DOHH2 (cell line): ENCODE data around the gene PRG2.

ENCODE experiments used
- H3F3A ChIP-seq: fragments of 200-600 bp; sonication (generic), shearing (Covaris generic); 2 replicates; pipeline ENCODE4 v1.6.0; 2016; ENCODE audit warnings: antibody characterized with exemption, mild to moderate bottlenecking; ENCODE audit not compliant: control insufficient read depth, insufficient read depth
- H3K27ac ChIP-seq: fragments of 200-600 bp; sonication (generic); 2 replicates; pipeline ENCODE4 v1.5.1; 2014; ENCODE audit warnings: low read depth, mild to moderate bottlenecking, low read length, moderate library complexity
- H3K27me3 ChIP-seq: fragments of 200-600 bp; sonication (generic); 2 replicates; pipeline ENCODE4 v1.6.1; 2014; ENCODE audit warnings: mild to moderate bottlenecking, low read length, mixed read lengths; ENCODE audit not compliant: control insufficient read depth
- H3K36me3 ChIP-seq: fragments of 200-600 bp; sonication (generic); 2 replicates; pipeline ENCODE4 v1.6.1; 2014; ENCODE audit warnings: mild to moderate bottlenecking, low read length, moderate library complexity, mixed read lengths; ENCODE audit not compliant: control insufficient read depth
- H3K4me1 ChIP-seq: fragments of 200-600 bp; sonication (generic); 2 replicates; pipeline ENCODE4 v1.6.1; 2014; ENCODE audit warnings: mild to moderate bottlenecking, low read length, mixed read lengths; ENCODE audit not compliant: control insufficient read depth
- H3K4me2 ChIP-seq: fragments of 200-600 bp; sonication (generic); 2 replicates; pipeline ENCODE4 v1.6.0; 2014; ENCODE audit warnings: mild to moderate bottlenecking, low read length, moderate library complexity
- H3K4me3 ChIP-seq: fragments of 200-600 bp; sonication (generic); 2 replicates; pipeline ENCODE4 v1.5.1; 2014; ENCODE audit warnings: mild to moderate bottlenecking, low read length, mixed read lengths
- H3K79me2 ChIP-seq: fragments of 200-600 bp; sonication (generic); 2 replicates; pipeline ENCODE4 v1.6.1; 2014; ENCODE audit warnings: mild to moderate bottlenecking, low read length, mixed read lengths; ENCODE audit not compliant: control insufficient read depth
- H3K9me2 ChIP-seq: fragments of 200-600 bp; sonication (generic); replicated peaks from 2 replicates; pipeline ENCODE4 v1.6.1; 2014; ENCODE audit warnings: mild to moderate bottlenecking, low read length, mixed read lengths; ENCODE audit not compliant: control insufficient read depth
- H3K9me3 ChIP-seq: fragments of 200-600 bp; sonication (generic); 2 replicates; pipeline ENCODE4 v1.6.1; 2014; ENCODE audit warnings: antibody characterized with exemption, low read length, mixed read lengths; ENCODE audit not compliant: control insufficient read depth, insufficient read depth
- H4K20me1 ChIP-seq: fragments of 200-600 bp; sonication (generic); 2 replicates; pipeline ENCODE4 v1.6.0; 2014; ENCODE audit warnings: low read depth, mild to moderate bottlenecking, antibody characterized with exemption, low read length, moderate library complexity; ENCODE audit not compliant: control insufficient read depth, insufficient read depth
- CTCF ChIP-seq: fragments of 200-600 bp; sonication (generic); IDR thresholded peaks from one replicate; pipeline ENCODE4 v1.5.1; 2014; ENCODE audit warnings: antibody characterized with exemption, mild to moderate bottlenecking, low read depth, low read length; ENCODE audit not compliant: poor library complexity, severe bottlenecking
- EZH2phosphoT487 ChIP-seq: fragments of 200-600 bp; sonication (generic); IDR thresholded peaks from 2 replicates; pipeline ENCODE4 v1.6.1; 2017; ENCODE audit warnings: borderline replicate concordance, mild to moderate bottlenecking, antibody characterized with exemption, low read length, moderate library complexity, mixed read lengths

Gene PRG2

GRCh38 chr11:57348636-57349313 lies 41.7 kb downstream of the PRG2 start:
- Histone ChIP-seq H3K4me3 (no peak overlapping the region), H3K36me3 (no peaks in the 10 kb centered on the region), H3K9me3 (no peaks in the 10 kb centered on the region), H3K4me2 (no peak overlapping the region), H3K27ac (no peak overlapping the region), H3K4me1 (peaks cover 6% of the 10 kb centered on the region; the same call in 1 of the 2 replicates), H3F3A (no peaks in the 10 kb centered on the region), H4K20me1 (no peaks in the 10 kb centered on the region), H3K9me2 (no peaks in the 10 kb centered on the region), H3K27me3 (0 out of 2 replicates have a peak, but pooled peaks cover 2% of the 10 kb centered on the region), H3K79me2 (no peaks in the 10 kb centered on the region)
- TF ChIP-seq EZH2phosphoT487, result no peak
- no peak for TF ChIP-seq CTCF

GRCh38 chr11:57348052-57348451 lies 42.4 kb downstream of the PRG2 start:
- no peaks in the 10 kb centered on the region for H3K79me2 ChIP-seq
- no peak overlapping the region for H3K27ac ChIP-seq
- H3K27me3 ChIP-seq, result 0 out of 2 replicates have a peak, but pooled peaks cover 2% of the 10 kb centered on the region
- H3K9me2 ChIP-seq, result no peaks in the 10 kb centered on the region
- H3K9me3 ChIP-seq, result no peaks in the 10 kb centered on the region
- H3K36me3 ChIP-seq, result no peaks in the 10 kb centered on the region
- no peaks in the 10 kb centered on the region for H3F3A ChIP-seq
- no peak overlapping the region for H3K4me3 ChIP-seq
- TF ChIP-seq CTCF (no peak), EZH2phosphoT487 (no peak)
- no peaks in the 10 kb centered on the region for H4K20me1 ChIP-seq
- H3K4me2 ChIP-seq, result no peak overlapping the region
- peaks cover 6% of the 10 kb centered on the region; the same call in 1 of the 2 replicates for H3K4me1 ChIP-seq

- no peak overlapping the region for H3K4me3 ChIP-seq
- no peaks in the 10 kb centered on the region for H3K9me2 ChIP-seq
- H3K4me2 ChIP-seq, result no peak overlapping the region
- no peaks in the 10 kb centered on the region for H3F3A ChIP-seq
- H3K9me3 ChIP-seq, result no peaks in the 10 kb centered on the region
- H3K27me3 ChIP-seq, result 0 out of 2 replicates have a peak, but pooled peaks cover 2% of the 10 kb centered on the region
- no peaks in the 10 kb centered on the region for H3K79me2 ChIP-seq
- TF ChIP-seq CTCF (no peak), EZH2phosphoT487 (no peak)
- peaks cover 6% of the 10 kb centered on the region; the same call in 1 of the 2 replicates for H3K4me1 ChIP-seq
- no peaks in the 10 kb centered on the region for H4K20me1 ChIP-seq
- no peak overlapping the region for H3K27ac ChIP-seq
- no peaks in the 10 kb centered on the region for H3K36me3 ChIP-seq
These were observed 43.1 kb downstream of the PRG2 start for GRCh38 chr11:57347336-57347735.
